Chondrocyte (in vitro differentiated cells): ENCODE measurements around the gene ADH5. TPM values are rescaled to one million over a fixed set of nuclear protein-coding genes. Genes with fewer than 3 reads are reported as not detected.
"Not testable (repeated sequence)": the region's sequence is repeated elsewhere in the genome, so short reads cannot be mapped to it uniquely, and the experiment has no call there.

ENCODE experiments used
- DNase-seq: peaks from one replicate; pipeline ENCODE4 v3.0.0; 2021; ENCODE audit warnings: mixed read lengths, low spot score
- H3K27ac Mint-ChIP-seq: one replicate; pipeline ENCODE4 v1.8.0; 2021; ENCODE audit warnings: mild to moderate bottlenecking, moderate library complexity, mixed read lengths; ENCODE audit not compliant: unreplicated experiment
- H3K27me3 Mint-ChIP-seq: 2 replicates; pipeline ENCODE4 v1.8.0; 2021; ENCODE audit warnings: low read depth, mixed read lengths
- H3K36me3 Mint-ChIP-seq: 2 replicates; pipeline ENCODE4 v1.8.0; 2021; ENCODE audit warnings: low read depth, mixed read lengths
- H3K4me1 Mint-ChIP-seq: 2 replicates; pipeline ENCODE4 v1.8.0; 2021; ENCODE audit warnings: low read depth, mild to moderate bottlenecking, mixed read lengths
- H3K4me3 Mint-ChIP-seq: one replicate; pipeline ENCODE4 v1.8.0; 2021; ENCODE audit warnings: mild to moderate bottlenecking, moderate library complexity, mixed read lengths; ENCODE audit not compliant: unreplicated experiment
- H3K9me3 Mint-ChIP-seq: 2 replicates; pipeline ENCODE4 v1.8.0; 2021; ENCODE audit warnings: low read depth, mixed read lengths
- total RNA-seq: library from RNA; stranded (reverse); gene quantifications from 3 replicates; pipeline ENCODE4 v1.2.1, GENCODE V29; 2021
- TF ChIP-seq, protein P1 (sequence below): fragments of 200-600 bp; sonication (generic); IDR thresholded peaks from 2 replicates; pipeline ENCODE4 v1.5.0; 2021; ENCODE audit warnings: antibody characterized with exemption, mild to moderate bottlenecking, moderate library complexity

The ADH5 gene
- total RNA-seq, 1 donor from 2014 or later: 167 TPM

DNA sequence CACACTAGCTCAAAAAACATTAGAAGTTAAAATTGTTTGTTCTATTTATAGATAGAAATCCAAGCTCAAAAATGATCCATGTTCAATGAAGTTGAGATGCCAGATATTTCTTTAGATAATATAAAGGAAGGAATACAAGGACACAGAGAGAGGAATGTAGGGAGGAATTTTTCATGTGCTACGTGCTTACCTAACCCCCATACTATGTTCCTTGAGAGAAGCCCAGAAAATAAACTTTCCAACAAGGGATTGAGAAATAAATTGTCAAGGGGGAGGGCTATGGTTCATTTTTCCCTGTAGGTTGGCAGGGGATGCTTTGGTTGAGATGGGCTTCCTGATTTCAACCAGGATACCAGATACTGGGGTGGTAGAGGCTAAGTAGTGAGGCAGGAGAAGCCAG, 15.6 kb upstream of the ADH5 start:
- Mint-ChIP-seq H3K36me3 (no peaks in the 10 kb centered on the region), H3K27me3 (no peaks in the 10 kb centered on the region), H3K4me1 (peaks cover 30% of the 10 kb centered on the region), H3K9me3 (no peaks in the 10 kb centered on the region), H3K27ac (no peak overlapping the region), H3K4me3 (no peak overlapping the region)
- TF ChIP-seq, protein P1, sequence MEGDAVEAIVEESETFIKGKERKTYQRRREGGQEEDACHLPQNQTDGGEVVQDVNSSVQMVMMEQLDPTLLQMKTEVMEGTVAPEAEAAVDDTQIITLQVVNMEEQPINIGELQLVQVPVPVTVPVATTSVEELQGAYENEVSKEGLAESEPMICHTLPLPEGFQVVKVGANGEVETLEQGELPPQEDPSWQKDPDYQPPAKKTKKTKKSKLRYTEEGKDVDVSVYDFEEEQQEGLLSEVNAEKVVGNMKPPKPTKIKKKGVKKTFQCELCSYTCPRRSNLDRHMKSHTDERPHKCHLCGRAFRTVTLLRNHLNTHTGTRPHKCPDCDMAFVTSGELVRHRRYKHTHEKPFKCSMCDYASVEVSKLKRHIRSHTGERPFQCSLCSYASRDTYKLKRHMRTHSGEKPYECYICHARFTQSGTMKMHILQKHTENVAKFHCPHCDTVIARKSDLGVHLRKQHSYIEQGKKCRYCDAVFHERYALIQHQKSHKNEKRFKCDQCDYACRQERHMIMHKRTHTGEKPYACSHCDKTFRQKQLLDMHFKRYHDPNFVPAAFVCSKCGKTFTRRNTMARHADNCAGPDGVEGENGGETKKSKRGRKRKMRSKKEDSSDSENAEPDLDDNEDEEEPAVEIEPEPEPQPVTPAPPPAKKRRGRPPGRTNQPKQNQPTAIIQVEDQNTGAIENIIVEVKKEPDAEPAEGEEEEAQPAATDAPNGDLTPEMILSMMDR: no peak
- no peak for DNase-seq

DNA sequence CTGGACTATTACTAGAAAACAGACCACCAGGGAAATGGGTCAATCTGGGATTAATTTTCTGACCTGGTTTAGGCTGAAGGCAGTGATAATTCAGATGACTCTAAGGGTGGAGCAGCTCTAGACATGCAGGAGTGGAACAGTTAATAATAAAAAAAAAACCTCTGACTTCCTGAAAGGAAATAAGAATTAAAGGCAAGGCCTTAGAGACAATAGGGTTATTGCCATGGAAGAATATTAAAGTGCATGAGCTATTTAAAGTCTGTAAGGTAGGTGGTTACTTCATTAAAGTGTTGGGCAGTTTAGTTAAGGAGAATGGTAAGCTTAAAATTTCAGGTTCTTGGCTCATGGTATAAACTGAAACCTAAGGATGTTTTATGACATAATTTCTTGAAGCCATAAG, 14.6 kb upstream of the ADH5 start:
- H3K36me3 Mint-ChIP-seq: no peaks in the 10 kb centered on the region
- peaks cover 30% of the 10 kb centered on the region for H3K4me1 Mint-ChIP-seq
- no peak overlapping the region for H3K4me3 Mint-ChIP-seq
- no peak overlapping the region for H3K27ac Mint-ChIP-seq
- no peaks in the 10 kb centered on the region for H3K9me3 Mint-ChIP-seq
- DNase-seq: no peak
- TF ChIP-seq, protein P1: no peak
- no peaks in the 10 kb centered on the region for H3K27me3 Mint-ChIP-seq

DNA sequence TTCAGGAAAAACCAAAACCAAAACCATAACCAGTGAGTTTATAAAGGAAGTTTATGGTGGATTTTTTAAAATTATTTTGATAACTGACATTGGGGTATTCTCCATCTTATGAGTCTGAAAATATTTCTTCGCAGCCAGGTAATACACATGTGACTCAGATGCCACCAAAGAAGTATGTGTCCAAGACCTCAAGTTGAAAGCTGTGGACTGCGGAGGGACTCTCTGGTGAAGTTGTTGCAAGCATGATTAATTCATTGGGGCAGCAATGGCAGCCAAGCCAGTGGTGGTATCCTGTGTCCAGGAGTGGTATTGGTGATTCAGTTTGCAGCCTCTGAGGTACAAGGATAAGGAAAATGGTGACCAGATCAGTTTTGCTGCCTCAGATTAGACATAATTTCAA, 14.0 kb upstream of the ADH5 start:
- Mint-ChIP-seq H3K36me3 (no peaks in the 10 kb centered on the region), H3K9me3 (no peaks in the 10 kb centered on the region), H3K27me3 (no peaks in the 10 kb centered on the region), H3K4me1 (peaks cover 30% of the 10 kb centered on the region), H3K27ac (no peak overlapping the region), H3K4me3 (no peak overlapping the region)
- TF ChIP-seq, protein P1: no peak
- no peak for DNase-seq

DNA sequence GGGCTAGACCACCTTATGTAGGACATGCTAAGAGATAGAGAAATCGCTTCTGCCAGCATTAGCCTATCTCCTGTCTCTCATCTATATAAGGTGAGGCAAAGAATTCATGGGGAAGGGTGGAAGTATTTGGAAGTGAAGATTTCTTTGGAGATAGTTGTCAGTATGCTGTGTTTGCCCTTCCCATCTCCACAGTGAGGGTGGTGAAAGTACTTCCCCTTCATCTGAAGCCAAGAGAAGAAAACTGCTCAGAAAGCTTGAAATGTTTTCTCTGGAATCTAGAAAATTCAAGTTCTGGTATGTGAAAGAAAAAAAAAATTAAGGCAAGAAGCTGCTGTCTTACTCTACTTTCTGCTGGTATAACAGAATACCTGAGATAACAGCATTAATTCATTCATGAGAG, 12.3 kb upstream of the ADH5 start:
- peaks cover 30% of the 10 kb centered on the region for H3K4me1 Mint-ChIP-seq
- DNase-seq: no peak
- H3K9me3 Mint-ChIP-seq: no peaks in the 10 kb centered on the region
- no peaks in the 10 kb centered on the region for H3K36me3 Mint-ChIP-seq
- no peak overlapping the region for H3K4me3 Mint-ChIP-seq
- no peaks in the 10 kb centered on the region for H3K27me3 Mint-ChIP-seq
- H3K27ac Mint-ChIP-seq: peak overlapping the region; percentile 4
- TF ChIP-seq, protein P1: no peak

DNA sequence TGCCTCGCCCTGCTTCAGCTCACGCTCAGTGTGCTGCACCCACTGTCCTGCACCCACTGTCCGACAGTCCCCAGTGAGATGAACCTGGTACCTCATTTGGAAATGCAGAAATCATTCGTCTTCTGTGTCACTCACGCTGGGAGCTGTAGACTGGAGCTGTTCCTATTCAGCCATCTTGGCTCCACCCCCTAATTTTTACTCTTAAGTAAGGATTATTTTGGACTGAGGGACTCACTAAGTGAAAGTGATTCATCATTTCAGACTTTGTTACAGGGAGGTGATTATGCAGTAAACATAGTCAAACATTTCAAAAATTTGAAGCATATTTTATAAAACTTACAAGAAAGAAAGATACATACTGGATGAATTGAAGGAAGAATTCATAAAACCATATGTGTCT, 11.2 kb upstream of the ADH5 start:
- not testable (repeated sequence) for H3K27me3 Mint-ChIP-seq, H3K36me3 Mint-ChIP-seq, H3K4me3 Mint-ChIP-seq, DNase-seq, H3K9me3 Mint-ChIP-seq
- Mint-ChIP-seq H3K27ac (peak overlapping the region; percentile 66), H3K4me1 (peaks cover 30% of the 10 kb centered on the region)

DNA sequence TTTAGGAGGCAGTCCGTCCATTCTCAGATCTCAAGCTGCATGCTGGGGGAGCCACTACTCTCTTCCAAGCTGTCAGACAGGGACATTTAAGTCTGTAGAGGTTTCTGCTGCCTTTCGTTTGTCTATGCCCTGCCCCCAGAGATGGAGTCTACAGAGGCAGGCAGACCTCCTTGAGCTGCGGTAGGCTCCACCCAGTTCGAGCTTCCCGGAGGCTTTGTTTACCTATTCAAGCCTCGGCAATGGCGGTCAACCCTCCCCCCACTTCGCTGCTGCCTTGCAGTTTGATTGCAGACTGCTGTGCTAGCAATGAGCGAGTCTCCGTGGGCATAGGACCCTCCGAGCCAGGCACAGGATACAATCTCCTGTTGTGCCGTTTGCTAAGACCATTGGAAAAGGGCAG, 10.7 kb upstream of the ADH5 start:
- no peaks in the 10 kb centered on the region for H3K36me3 Mint-ChIP-seq
- H3K4me3 Mint-ChIP-seq: no peak overlapping the region
- DNase-seq: no peak
- no peaks in the 10 kb centered on the region for H3K27me3 Mint-ChIP-seq
- TF ChIP-seq, protein P1: no peak
- H3K9me3 Mint-ChIP-seq: no peaks in the 10 kb centered on the region
- H3K27ac Mint-ChIP-seq: no peak overlapping the region
- H3K4me1 Mint-ChIP-seq: peaks cover 29% of the 10 kb centered on the region

DNA sequence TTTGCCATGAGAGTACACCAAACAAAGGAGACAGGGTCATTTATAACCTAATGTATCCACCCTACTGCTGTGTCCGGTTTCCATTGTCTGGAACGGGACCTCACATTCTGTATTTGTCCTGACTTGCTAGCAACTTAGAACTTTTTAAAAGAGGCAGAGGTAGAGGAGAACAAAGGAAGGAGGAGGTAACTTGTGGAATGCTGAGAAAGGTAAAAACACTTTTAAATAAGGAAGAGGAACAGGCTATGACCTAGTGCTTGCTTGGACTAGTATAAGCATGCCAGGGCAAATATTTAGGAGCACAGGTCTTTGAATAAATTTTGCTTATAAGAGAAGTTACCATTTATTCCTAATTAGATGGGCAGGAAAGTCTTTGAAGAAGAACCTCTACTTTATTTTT, 3.3 kb upstream of the ADH5 start:
- not testable (repeated sequence) for H3K27me3 Mint-ChIP-seq, DNase-seq, H3K9me3 Mint-ChIP-seq, H3K36me3 Mint-ChIP-seq
- H3K27ac Mint-ChIP-seq: peak overlapping the region; percentile 86
- peaks cover 42% of the 10 kb centered on the region for H3K4me1 Mint-ChIP-seq
- peak overlapping the region; percentile 57 for H3K4me3 Mint-ChIP-seq
